Measurements from ENCODE around the gene HLA-DQB1.

DNA sequence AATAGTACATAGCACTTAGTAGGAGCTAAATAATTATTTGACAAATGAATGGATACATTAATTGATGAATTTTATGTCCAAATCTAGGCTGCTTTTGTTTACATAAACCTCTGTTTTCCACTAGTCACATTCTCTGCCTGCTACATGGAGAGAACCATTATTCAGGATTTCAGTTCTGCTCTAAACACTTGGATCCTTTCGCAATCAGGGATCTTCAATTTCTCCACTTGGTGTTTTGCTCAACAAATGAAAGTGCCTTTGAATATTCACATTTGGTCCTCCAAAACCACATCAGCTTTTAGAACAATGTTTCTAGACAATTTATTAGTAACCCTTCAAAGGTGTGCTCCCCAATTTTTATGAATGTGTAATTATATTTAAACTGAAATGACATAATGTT, 30.6 kb upstream of the HLA-DQB1 start:
- no peak for TF ChIP-seq POLR2AphosphoS5 (IDR thresholded peaks at IDR 0.05; ENCODE audit: low read depth, low read length)
- TF ChIP-seq, protein P1, sequence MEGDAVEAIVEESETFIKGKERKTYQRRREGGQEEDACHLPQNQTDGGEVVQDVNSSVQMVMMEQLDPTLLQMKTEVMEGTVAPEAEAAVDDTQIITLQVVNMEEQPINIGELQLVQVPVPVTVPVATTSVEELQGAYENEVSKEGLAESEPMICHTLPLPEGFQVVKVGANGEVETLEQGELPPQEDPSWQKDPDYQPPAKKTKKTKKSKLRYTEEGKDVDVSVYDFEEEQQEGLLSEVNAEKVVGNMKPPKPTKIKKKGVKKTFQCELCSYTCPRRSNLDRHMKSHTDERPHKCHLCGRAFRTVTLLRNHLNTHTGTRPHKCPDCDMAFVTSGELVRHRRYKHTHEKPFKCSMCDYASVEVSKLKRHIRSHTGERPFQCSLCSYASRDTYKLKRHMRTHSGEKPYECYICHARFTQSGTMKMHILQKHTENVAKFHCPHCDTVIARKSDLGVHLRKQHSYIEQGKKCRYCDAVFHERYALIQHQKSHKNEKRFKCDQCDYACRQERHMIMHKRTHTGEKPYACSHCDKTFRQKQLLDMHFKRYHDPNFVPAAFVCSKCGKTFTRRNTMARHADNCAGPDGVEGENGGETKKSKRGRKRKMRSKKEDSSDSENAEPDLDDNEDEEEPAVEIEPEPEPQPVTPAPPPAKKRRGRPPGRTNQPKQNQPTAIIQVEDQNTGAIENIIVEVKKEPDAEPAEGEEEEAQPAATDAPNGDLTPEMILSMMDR (IDR thresholded peaks at IDR 0.05 in 2 of 3, conservative IDR thresholded peaks at IDR 0.05 in 1 of 3; ENCODE audit: borderline replicate concordance in 1 of 3, insufficient read depth in 1 of 3, low read depth in 2 of 3, low read length in 2 of 3) = no peak
- TF ChIP-seq ELF1 (IDR thresholded peaks at IDR 0.05; ENCODE audit: borderline replicate concordance, low read depth) = no peak
- no peak for TF ChIP-seq EZH2 (IDR thresholded peaks at IDR 0.05)
- no peak for TF ChIP-seq YY1 (IDR thresholded peaks at IDR 0.05; ENCODE audit: extremely low read depth, insufficient replicate concordance, low read depth, low read length)
- TF ChIP-seq, protein P2, sequence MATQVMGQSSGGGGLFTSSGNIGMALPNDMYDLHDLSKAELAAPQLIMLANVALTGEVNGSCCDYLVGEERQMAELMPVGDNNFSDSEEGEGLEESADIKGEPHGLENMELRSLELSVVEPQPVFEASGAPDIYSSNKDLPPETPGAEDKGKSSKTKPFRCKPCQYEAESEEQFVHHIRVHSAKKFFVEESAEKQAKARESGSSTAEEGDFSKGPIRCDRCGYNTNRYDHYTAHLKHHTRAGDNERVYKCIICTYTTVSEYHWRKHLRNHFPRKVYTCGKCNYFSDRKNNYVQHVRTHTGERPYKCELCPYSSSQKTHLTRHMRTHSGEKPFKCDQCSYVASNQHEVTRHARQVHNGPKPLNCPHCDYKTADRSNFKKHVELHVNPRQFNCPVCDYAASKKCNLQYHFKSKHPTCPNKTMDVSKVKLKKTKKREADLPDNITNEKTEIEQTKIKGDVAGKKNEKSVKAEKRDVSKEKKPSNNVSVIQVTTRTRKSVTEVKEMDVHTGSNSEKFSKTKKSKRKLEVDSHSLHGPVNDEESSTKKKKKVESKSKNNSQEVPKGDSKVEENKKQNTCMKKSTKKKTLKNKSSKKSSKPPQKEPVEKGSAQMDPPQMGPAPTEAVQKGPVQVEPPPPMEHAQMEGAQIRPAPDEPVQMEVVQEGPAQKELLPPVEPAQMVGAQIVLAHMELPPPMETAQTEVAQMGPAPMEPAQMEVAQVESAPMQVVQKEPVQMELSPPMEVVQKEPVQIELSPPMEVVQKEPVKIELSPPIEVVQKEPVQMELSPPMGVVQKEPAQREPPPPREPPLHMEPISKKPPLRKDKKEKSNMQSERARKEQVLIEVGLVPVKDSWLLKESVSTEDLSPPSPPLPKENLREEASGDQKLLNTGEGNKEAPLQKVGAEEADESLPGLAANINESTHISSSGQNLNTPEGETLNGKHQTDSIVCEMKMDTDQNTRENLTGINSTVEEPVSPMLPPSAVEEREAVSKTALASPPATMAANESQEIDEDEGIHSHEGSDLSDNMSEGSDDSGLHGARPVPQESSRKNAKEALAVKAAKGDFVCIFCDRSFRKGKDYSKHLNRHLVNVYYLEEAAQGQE (IDR thresholded peaks at IDR 0.05; ENCODE audit: low read depth) = no peak
- TF ChIP-seq EZH2phosphoT487 (IDR thresholded peaks at IDR 0.05; ENCODE audit: borderline replicate concordance) = no peak
- TF ChIP-seq ZNF274 (IDR thresholded peaks at IDR 0.05; ENCODE audit: low read depth, low read length) = no peak
- no peak for TF ChIP-seq SP1 (IDR thresholded peaks at IDR 0.05; ENCODE audit: low read depth)
- no peak for TF ChIP-seq POLR2A (IDR thresholded peaks at IDR 0.05; ENCODE audit: borderline replicate concordance, extremely low read depth, insufficient read depth, insufficient read length)
- TF ChIP-seq, protein P3, sequence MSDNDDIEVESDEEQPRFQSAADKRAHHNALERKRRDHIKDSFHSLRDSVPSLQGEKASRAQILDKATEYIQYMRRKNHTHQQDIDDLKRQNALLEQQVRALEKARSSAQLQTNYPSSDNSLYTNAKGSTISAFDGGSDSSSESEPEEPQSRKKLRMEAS (IDR thresholded peaks at IDR 0.05) = no peak

Measured in HCT116 (cell line).